H7 (cell line): Measurements from ENCODE around the gene SLC38A2. TPM values are rescaled to one million over a fixed set of nuclear protein-coding genes. Genes with fewer than 3 reads are reported as not detected.

ENCODE experiments used
- DNase-seq: peaks from one replicate; pipeline ENCODE4 v3.0.0; 2012
- H3K27me3 ChIP-seq: 2 replicates; pipeline ENCODE4 v1.6.0; 2011; ENCODE audit warnings: mild to moderate bottlenecking, low read length; ENCODE audit not compliant: control insufficient read depth, insufficient read depth
- H3K36me3 ChIP-seq: replicated peaks from 2 replicates; pipeline ENCODE4 v1.5.1; 2011; ENCODE audit warnings: low read length; ENCODE audit not compliant: control insufficient read depth, insufficient read depth
- H3K4me3 ChIP-seq: 2 replicates; pipeline ENCODE4 v1.5.1; 2011; ENCODE audit warnings: low read depth, mild to moderate bottlenecking, control low read depth, low read length, moderate library complexity; ENCODE audit not compliant: insufficient read depth
- total RNA-seq: library from RNA; depleted of rRNA; stranded (reverse); fragments of >200 nt; shearing (Covaris generic); gene quantifications from 2 replicates; pipeline ENCODE4 v1.2.3, GENCODE V29; 2014

The SLC38A2 gene
- total RNA-seq, 1 experiment from 2014 or later, result 166 TPM

- DNase-seq, result peak; percentile 61
- H3K27me3 ChIP-seq, result no peaks in the 10 kb centered on the region
- H3K36me3 ChIP-seq, result peaks cover 20% of the 10 kb centered on the region
- peak overlapping the region; percentile 81 for H3K4me3 ChIP-seq
Measured at GRCh38 chr12:46373301-46374296, 1.0 kb upstream of the SLC38A2 start.

DNA sequence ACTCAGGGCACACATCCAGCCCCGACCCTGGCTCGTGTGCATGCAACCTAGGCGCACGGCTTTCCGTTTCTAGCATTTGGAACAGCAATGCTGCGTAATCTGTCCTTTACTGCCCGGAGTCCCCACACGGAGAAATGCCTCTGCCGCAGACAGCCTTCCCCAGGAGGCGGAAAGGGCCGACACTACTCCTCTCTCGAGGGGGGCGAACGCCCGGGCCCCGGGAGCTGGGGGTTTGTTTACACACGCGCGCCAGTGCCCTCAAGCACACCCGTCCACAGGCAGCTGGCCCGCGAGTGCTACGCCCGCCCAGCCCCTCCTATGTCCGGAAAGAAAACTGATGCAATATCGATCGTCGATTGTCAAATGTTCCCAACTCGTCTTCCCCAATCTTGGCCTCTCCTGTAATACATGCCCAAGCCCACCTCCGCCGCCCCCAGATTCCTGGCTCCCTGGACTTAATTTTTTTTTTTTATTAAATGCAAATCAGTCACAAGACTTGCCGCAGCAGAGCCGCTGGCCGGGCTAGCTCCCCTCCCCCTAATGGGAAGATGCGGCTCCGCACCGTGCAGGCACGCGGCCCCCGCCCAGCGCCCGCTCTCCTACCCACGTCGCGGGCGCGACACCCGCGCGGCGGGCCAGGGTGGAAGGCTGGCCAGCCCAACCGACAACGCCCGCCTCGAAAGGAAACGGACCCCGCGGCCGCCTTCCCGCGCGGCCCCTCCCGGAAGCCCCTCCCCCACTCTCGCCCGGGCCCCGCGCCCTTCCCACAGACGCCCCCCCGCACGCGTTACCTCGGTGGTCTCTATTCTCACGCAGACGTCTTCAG is 642 bp downstream of the SLC38A2 start:
- Histone ChIP-seq H3K27me3 (no peaks in the 10 kb centered on the region), H3K36me3 (peaks cover 35% of the 10 kb centered on the region), H3K4me3 (peak overlapping the region; percentile 81)
- peak; percentile 78 for DNase-seq

GRCh38 chr12:46370792-46371717 is 1.5 kb downstream of the SLC38A2 start:
- peak overlapping the region; percentile 81 for H3K4me3 ChIP-seq
- DNase-seq, result peak; percentile 92
- no peaks in the 10 kb centered on the region for H3K27me3 ChIP-seq
- H3K36me3 ChIP-seq, result peaks cover 43% of the 10 kb centered on the region

GRCh38 chr12:46370380-46370734 is 2.2 kb downstream of the SLC38A2 start:
- no peaks in the 10 kb centered on the region for H3K27me3 ChIP-seq
- H3K4me3 ChIP-seq, result peak overlapping the region; percentile 81
- no peak for DNase-seq
- peaks cover 48% of the 10 kb centered on the region for H3K36me3 ChIP-seq

- H3K36me3 ChIP-seq, result peaks cover 53% of the 10 kb centered on the region
- no peak overlapping the region for H3K4me3 ChIP-seq
- no peak for DNase-seq
- no peaks in the 10 kb centered on the region for H3K27me3 ChIP-seq
Measured at GRCh38 chr12:46369474-46370379, 2.8 kb downstream of the SLC38A2 start.

DNA sequence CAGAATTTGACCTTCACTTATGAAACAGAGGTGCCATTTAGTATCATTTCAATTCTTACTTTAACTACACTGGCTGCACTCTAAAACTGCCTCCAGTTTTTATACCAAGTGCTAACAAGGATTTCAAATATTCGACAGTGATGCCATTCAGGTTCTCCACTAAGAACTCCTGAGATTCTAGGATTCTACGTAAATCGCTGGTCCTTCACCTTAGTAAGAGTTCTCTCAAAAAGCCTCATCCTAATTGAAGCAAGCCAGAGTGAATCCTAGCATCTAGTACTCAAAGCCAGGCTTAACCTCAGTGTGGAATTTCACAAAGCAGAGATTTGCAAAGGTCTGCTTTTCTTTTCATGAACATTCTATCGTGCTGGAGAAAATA is 3.5 kb downstream of the SLC38A2 start:
- H3K36me3 ChIP-seq, result peaks cover 57% of the 10 kb centered on the region
- no peaks in the 10 kb centered on the region for H3K27me3 ChIP-seq
- DNase-seq, result no peak
- no peak overlapping the region for H3K4me3 ChIP-seq

GRCh38 chr12:46368684-46369083 is 3.9 kb downstream of the SLC38A2 start:
- no peaks in the 10 kb centered on the region for H3K27me3 ChIP-seq
- peaks cover 61% of the 10 kb centered on the region for H3K36me3 ChIP-seq
- no peak overlapping the region for H3K4me3 ChIP-seq
- no peak for DNase-seq

GRCh38 chr12:46368138-46368537 is 4.4 kb downstream of the SLC38A2 start:
- Histone ChIP-seq H3K27me3 (no peaks in the 10 kb centered on the region), H3K36me3 (peaks cover 64% of the 10 kb centered on the region), H3K4me3 (no peak overlapping the region)
- no peak for DNase-seq

DNA sequence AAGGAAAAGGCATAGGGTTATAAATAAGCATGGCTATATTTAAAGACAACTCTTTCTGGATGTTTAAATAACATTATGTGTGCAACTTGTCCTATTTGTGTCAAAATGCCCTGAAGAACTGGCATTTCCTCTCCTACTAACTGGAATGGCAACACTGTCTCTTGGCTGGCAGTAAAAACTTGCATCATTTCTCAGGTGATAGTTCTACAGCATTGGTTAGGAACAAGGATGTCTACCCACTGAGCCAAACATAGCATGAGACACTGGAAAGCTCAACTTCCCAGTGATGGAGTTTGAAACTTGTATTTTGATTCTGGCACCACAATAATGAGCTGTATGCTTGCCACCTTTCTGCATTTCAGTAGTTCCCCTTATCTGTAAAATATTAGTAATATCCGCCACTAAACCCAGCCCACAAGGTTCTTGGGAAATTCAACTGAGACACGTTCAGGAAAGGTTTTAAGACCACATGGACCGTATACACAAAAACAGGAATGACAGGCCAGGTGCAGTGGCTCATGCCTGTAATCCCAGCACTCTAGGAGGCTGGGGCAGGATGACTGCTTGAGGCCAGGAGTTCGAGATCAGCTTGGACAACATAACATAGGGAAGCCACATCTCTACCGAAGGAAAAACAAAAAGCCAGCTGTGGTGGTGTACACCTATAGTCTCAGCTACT is 5.1 kb downstream of the SLC38A2 start:
- Histone ChIP-seq H3K4me3 (no peak overlapping the region), H3K27me3 (no peaks in the 10 kb centered on the region), H3K36me3 (peaks cover 70% of the 10 kb centered on the region)
- DNase-seq, result no peak

DNA sequence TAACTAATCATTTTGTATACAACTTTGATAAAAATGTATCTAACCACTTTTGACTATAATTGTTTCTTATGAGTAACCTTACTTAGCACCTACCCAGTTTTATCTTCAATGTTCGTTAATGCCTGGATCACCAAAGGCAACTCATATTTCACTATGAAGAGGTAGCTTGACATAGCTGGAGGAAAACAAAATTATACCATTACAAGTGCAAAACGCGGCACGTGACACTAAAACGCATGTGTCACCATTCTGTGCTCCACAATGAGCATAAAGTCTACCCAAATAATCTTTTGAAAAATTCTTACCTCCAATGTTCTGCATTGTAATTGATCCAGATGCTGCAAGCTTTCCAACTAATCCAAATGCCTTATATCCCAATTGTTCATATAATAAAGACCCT is 5.8 kb downstream of the SLC38A2 start:
- Histone ChIP-seq H3K4me3 (no peak overlapping the region), H3K27me3 (no peaks in the 10 kb centered on the region), H3K36me3 (peaks cover 75% of the 10 kb centered on the region)
- no peak for DNase-seq

- Histone ChIP-seq H3K36me3 (peaks cover 81% of the 10 kb centered on the region), H3K27me3 (no peaks in the 10 kb centered on the region), H3K4me3 (no peak overlapping the region)
- DNase-seq, result no peak
Measured at GRCh38 chr12:46365951-46366379, 6.6 kb downstream of the SLC38A2 start.

DNA sequence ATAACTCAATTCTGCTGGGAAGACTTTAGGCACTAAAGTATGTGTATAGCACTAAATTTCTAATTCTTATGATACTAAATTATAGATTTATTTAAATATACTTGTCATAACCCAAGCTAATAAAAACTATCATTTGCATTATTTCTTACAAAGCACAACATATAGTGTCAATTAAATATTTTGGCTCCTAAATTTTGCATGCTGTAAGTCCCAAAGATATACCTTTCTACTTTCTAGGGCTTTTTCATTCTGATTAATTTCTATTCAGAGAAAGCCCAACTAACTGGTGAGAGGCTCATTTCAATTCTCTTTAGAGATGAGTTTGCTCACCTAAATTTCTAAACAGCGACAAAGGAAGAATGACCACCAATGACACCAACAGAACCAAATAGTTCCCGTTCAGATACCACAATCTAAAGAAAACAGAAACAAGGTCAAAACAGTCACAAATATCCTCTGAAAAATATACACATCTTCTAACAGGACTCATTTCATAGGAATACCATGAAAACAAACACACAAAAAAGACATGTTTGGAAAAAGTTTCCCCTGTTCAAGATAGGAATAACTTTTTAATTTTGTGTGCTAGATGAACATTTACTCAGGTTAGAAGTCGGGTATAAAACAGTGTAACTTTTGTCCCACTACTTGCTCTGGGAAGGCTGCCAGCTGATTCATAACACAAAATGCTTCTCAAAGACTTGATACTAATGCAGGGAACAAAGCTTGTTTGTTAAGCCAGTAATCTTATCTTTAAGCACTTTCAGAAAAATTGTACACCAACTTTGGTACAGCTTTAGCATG is 7.6 kb downstream of the SLC38A2 start:
- Histone ChIP-seq H3K4me3 (no peak overlapping the region), H3K27me3 (no peaks in the 10 kb centered on the region), H3K36me3 (peaks cover 76% of the 10 kb centered on the region)
- no peak for DNase-seq
